HG03575 (cell line): Measurements from ENCODE around the gene FOXRED1.
"Not testable (repeated sequence)": the region's sequence is repeated elsewhere in the genome, so short reads cannot be mapped to it uniquely, and the experiment has no call there.

ENCODE experiments used
- ATAC-seq: cut with Tn5 transposase; IDR thresholded peaks from one replicate; pipeline ENCODE4 v1.9.1; 2021; ENCODE audit not compliant: unreplicated experiment, insufficient number of reproducible peaks, low FRiP score; ENCODE audit errors: extremely low read depth

The FOXRED1 gene

GRCh38 chr11:126268708-126269579, at the start of gene FOXRED1, which contains the start of gene SRPRA:
TSS of gene FOXRED1 (plus strand) at chr11:126269154. CDS start at chr11:126269207, 53 bp downstream.
TSS of gene SRPRA (minus strand) at chr11:126268895. CDS start at chr11:126268804, 91 bp downstream.
- ATAC-seq = peak; percentile 84

- no peak for ATAC-seq
Measured at GRCh38 chr11:126219547-126219946, 49.4 kb upstream of the FOXRED1 start.

GRCh38 chr11:126224647-126225294, 44.2 kb upstream of the FOXRED1 start:
- ATAC-seq = no peak

GRCh38 chr11:126225295-126225665, 43.7 kb upstream of the FOXRED1 start:
- no peak for ATAC-seq

- no peak for ATAC-seq
Measured at GRCh38 chr11:126226334-126227084, 42.4 kb upstream of the FOXRED1 start.

GRCh38 chr11:126229858-126230540, 39.0 kb upstream of the FOXRED1 start:
- ATAC-seq = no peak

- ATAC-seq = no peak
Measured at GRCh38 chr11:126231725-126232459, 37.1 kb upstream of the FOXRED1 start.

GRCh38 chr11:126232683-126233082, 36.3 kb upstream of the FOXRED1 start:
- no peak for ATAC-seq

GRCh38 chr11:126233391-126233790, 35.6 kb upstream of the FOXRED1 start:
- no peak for ATAC-seq

GRCh38 chr11:126246636-126247035, 22.3 kb upstream of the FOXRED1 start:
- no peak for ATAC-seq

GRCh38 chr11:126253265-126253664, 15.7 kb upstream of the FOXRED1 start:
- no peak for ATAC-seq

GRCh38 chr11:126254819-126255218, 14.1 kb upstream of the FOXRED1 start:
- ATAC-seq = no peak

- ATAC-seq = not testable (repeated sequence)
Measured at GRCh38 chr11:126255507-126255906, 13.4 kb upstream of the FOXRED1 start.

- no peak for ATAC-seq
Measured at GRCh38 chr11:126256216-126256615, 12.7 kb upstream of the FOXRED1 start.

- ATAC-seq = no peak
Measured at GRCh38 chr11:126257144-126257543, 11.8 kb upstream of the FOXRED1 start.

- ATAC-seq = no peak
Measured at GRCh38 chr11:126257764-126258163, 11.2 kb upstream of the FOXRED1 start.

- no peak for ATAC-seq
Measured at GRCh38 chr11:126262216-126262615, 6.7 kb upstream of the FOXRED1 start.

GRCh38 chr11:126263489-126263888, 5.5 kb upstream of the FOXRED1 start:
- ATAC-seq = no peak
